ENCODE data around the gene RFX7. TPM values are rescaled to one million over a fixed set of nuclear protein-coding genes. Genes with fewer than 3 reads are reported as not detected.
"Not testable (repeated sequence)": the region's sequence is repeated elsewhere in the genome, so short reads cannot be mapped to it uniquely, and the experiment has no call there.

Gene RFX7
- total RNA-seq, 4 donors from 2014 or later, result 8.7 to 51.5 (median 12.9) TPM

- DNase-seq, result peak; percentile 66
- H3K4me1 ChIP-seq, result peaks cover 0 to 5% (median 2%) of the 10 kb centered on the region in 4 donors
- H3K4me3 ChIP-seq, result no peak overlapping the region
- H3K27me3 ChIP-seq, result no peaks in the 10 kb centered on the region
- in situ Hi-C loops (cut with MboI; ENCODE audit: low pct_ligation_motif_present in 1 of 4, low pct_unique_long_range_greater_than_20kb in 1 of 4, low sequenced_read_pairs in 3 of 4), result no loop called here
- TF ChIP-seq, protein P1, sequence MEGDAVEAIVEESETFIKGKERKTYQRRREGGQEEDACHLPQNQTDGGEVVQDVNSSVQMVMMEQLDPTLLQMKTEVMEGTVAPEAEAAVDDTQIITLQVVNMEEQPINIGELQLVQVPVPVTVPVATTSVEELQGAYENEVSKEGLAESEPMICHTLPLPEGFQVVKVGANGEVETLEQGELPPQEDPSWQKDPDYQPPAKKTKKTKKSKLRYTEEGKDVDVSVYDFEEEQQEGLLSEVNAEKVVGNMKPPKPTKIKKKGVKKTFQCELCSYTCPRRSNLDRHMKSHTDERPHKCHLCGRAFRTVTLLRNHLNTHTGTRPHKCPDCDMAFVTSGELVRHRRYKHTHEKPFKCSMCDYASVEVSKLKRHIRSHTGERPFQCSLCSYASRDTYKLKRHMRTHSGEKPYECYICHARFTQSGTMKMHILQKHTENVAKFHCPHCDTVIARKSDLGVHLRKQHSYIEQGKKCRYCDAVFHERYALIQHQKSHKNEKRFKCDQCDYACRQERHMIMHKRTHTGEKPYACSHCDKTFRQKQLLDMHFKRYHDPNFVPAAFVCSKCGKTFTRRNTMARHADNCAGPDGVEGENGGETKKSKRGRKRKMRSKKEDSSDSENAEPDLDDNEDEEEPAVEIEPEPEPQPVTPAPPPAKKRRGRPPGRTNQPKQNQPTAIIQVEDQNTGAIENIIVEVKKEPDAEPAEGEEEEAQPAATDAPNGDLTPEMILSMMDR (IDR thresholded peaks at IDR 0.05), result no peak
- no peak for TF ChIP-seq POLR2A (IDR thresholded peaks at IDR 0.05)
- TF ChIP-seq POLR2AphosphoS5 (IDR thresholded peaks at IDR 0.05), result no peak
- TF ChIP-seq EP300 (IDR thresholded peaks at IDR 0.05; ENCODE audit: low read depth), result no peak
- 35 to 44% methylated on average over 4 of the region's 4 CpGs for WGBS, 2 donors (ENCODE audit: low coverage in 1 of 2)
- no peaks in the 10 kb centered on the region for H3K36me3 ChIP-seq
- intact Hi-C loops (cut with DNase I; ENCODE audit: low total_unique reads), result no loop called here
- peaks cover 0 to 4% of the 10 kb centered on the region in 2 donors for H3K9me3 ChIP-seq
- H3K27ac ChIP-seq, result peak overlapping the region in 3 of 4 donors; percentile 47 to 51 (median 48)
Observed at GRCh38 chr15:56261854-56262509, 18.3 kb upstream of the RFX7 start.

GRCh38 chr15:56257306-56257705, 13.6 kb upstream of the RFX7 start:
- in situ Hi-C loops (cut with MboI; ENCODE audit: low pct_ligation_motif_present in 1 of 4, low pct_unique_long_range_greater_than_20kb in 1 of 4, low sequenced_read_pairs in 3 of 4), result loop anchor here in 1 of 4 donors (10.0 kb wide), 1 partner anchor 177 kb away; no protein-coding TSS in a partner anchor
- H3K27ac ChIP-seq; H3K9me3 ChIP-seq; H3K4me1 ChIP-seq; H3K4me3 ChIP-seq; DNase-seq; intact Hi-C loops (cut with DNase I; ENCODE audit: low total_unique reads); H3K36me3 ChIP-seq; H3K27me3 ChIP-seq: not testable (repeated sequence)
- 79 to 80% methylated on average over 1 of the region's 1 CpG for WGBS, 2 donors (ENCODE audit: low coverage in 1 of 2)

DNA sequence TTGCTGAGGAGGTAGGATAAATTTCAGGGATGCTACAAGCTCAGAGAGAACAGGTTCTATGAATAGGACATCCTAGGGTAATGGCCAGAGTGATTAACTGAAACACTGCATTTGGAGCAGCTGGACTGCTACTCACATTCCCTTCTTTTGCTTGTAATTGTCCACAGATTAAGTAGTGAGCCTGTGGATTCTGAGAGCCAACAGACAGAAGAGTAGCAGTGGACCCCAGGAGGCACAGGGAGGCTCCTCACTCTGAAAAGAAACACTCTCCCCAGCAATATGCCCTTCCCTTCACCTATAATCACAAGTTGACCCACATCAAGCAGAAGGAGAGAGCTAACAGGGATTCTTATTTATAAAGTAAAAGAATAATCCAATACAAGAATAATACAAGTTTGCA, 10.6 kb upstream of the RFX7 start:
- in situ Hi-C loops (cut with MboI; ENCODE audit: low pct_ligation_motif_present in 1 of 4, low pct_unique_long_range_greater_than_20kb in 1 of 4, low sequenced_read_pairs in 3 of 4), result loop anchor here in 1 of 4 donors (10.0 kb wide), 1 partner anchor 181 kb away; no protein-coding TSS in a partner anchor
- TF ChIP-seq EP300 (IDR thresholded peaks at IDR 0.05; ENCODE audit: low read depth), result no peak

DNA sequence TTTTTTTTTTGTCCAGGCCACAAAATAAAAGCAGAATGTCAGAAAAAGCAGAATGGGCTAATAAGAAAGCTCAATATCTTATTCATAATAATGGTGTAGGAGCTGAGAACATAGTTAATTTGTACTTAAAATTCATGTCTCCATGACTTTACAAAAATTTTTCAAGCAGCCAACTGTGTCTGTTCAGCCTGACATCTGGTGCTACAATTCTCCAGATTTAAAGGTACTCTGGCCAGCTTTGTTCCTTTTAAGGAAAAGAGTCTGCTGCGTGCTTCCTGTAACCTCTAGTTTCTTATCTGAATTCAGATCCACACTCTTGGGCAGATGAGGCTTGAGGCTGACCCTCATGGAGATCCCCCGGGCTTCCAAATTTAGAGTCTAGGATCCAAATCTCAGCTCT, 8.7 kb upstream of the RFX7 start:
- H3K4me1 ChIP-seq, result peaks cover 0 to 15% (median 0%) of the 10 kb centered on the region in 4 donors
- in situ Hi-C loops (cut with MboI; ENCODE audit: low pct_ligation_motif_present in 1 of 4, low pct_unique_long_range_greater_than_20kb in 1 of 4, low sequenced_read_pairs in 3 of 4) (loop anchor here in 1 of 4 donors (10.0 kb wide), 1 partner anchor 182 kb away; no protein-coding TSS in a partner anchor), intact Hi-C loops (cut with DNase I; ENCODE audit: low total_unique reads) (no loop called here)
- H3K27ac ChIP-seq, result no peak overlapping the region
- no peak for TF ChIP-seq EP300 (IDR thresholded peaks at IDR 0.05; ENCODE audit: low read depth)
- TF ChIP-seq POLR2A (IDR thresholded peaks at IDR 0.05), result no peak
- TF ChIP-seq, protein P1 (IDR thresholded peaks at IDR 0.05), result no peak
- TF ChIP-seq POLR2AphosphoS5 (IDR thresholded peaks at IDR 0.05), result no peak
- no peak overlapping the region for H3K4me3 ChIP-seq
- DNase-seq, result no peak
- no peaks in the 10 kb centered on the region for H3K27me3 ChIP-seq
- no peaks in the 10 kb centered on the region for H3K9me3 ChIP-seq
- H3K36me3 ChIP-seq, result no peaks in the 10 kb centered on the region
- 40 to 72% methylated on average over 1 to 2 of the region's 2 CpGs for WGBS, 2 donors (ENCODE audit: low coverage in 1 of 2)

More for the DNA sequence above, 10.6 kb upstream of the RFX7 start:
- Histone ChIP-seq H3K4me3 (no peak overlapping the region), H3K4me1 (peaks cover 0 to 3% (median 0%) of the 10 kb centered on the region in 4 donors), H3K27me3 (no peaks in the 10 kb centered on the region), H3K9me3 (peaks cover 0 to 4% of the 10 kb centered on the region in 2 donors), H3K27ac (no peak overlapping the region), H3K36me3 (no peaks in the 10 kb centered on the region)
- intact Hi-C loops (cut with DNase I; ENCODE audit: low total_unique reads), result no loop called here
- DNase-seq, result no peak

GRCh38 chr15:56251315-56252095, 7.8 kb upstream of the RFX7 start:
- DNase-seq, result no peak
- in situ Hi-C loops (cut with MboI; ENCODE audit: low pct_ligation_motif_present in 1 of 4, low pct_unique_long_range_greater_than_20kb in 1 of 4, low sequenced_read_pairs in 3 of 4), result loop anchor here in 1 of 4 donors (10.0 kb wide), 1 partner anchor 183 kb away; no protein-coding TSS in a partner anchor
- Histone ChIP-seq H3K4me1 (peaks cover 0 to 15% (median 0%) of the 10 kb centered on the region in 4 donors), H3K9me3 (no peaks in the 10 kb centered on the region), H3K27ac (no peak overlapping the region), H3K27me3 (no peaks in the 10 kb centered on the region), H3K36me3 (no peaks in the 10 kb centered on the region), H3K4me3 (no peak overlapping the region)
- TF ChIP-seq POLR2AphosphoS5 (IDR thresholded peaks at IDR 0.05), result no peak
- TF ChIP-seq EP300 (IDR thresholded peaks at IDR 0.05; ENCODE audit: low read depth), result no peak
- no peak for TF ChIP-seq POLR2A (IDR thresholded peaks at IDR 0.05)
- intact Hi-C loops (cut with DNase I; ENCODE audit: low total_unique reads), result no loop called here
- WGBS, 2 donors (ENCODE audit: low coverage in 1 of 2), result 64 to 87% methylated on average over 4 of the region's 4 CpGs

All from transverse colon (tissue), 4 donors.